HL-60/S4 treated with retinoic acid at 250 ng/mL for 4 days and 3 days (cell line): Measurements from ENCODE around the gene ANAPC2.

Experiments used
- in situ Hi-C: fragments of 300-500 bp; cut with MboI; formaldehyde crosslinking; loops from 2 replicates; pipeline ENCODE4 v1.7.0; 2022; ENCODE audit warnings: low sequenced_read_pairs

Gene ANAPC2

DNA sequence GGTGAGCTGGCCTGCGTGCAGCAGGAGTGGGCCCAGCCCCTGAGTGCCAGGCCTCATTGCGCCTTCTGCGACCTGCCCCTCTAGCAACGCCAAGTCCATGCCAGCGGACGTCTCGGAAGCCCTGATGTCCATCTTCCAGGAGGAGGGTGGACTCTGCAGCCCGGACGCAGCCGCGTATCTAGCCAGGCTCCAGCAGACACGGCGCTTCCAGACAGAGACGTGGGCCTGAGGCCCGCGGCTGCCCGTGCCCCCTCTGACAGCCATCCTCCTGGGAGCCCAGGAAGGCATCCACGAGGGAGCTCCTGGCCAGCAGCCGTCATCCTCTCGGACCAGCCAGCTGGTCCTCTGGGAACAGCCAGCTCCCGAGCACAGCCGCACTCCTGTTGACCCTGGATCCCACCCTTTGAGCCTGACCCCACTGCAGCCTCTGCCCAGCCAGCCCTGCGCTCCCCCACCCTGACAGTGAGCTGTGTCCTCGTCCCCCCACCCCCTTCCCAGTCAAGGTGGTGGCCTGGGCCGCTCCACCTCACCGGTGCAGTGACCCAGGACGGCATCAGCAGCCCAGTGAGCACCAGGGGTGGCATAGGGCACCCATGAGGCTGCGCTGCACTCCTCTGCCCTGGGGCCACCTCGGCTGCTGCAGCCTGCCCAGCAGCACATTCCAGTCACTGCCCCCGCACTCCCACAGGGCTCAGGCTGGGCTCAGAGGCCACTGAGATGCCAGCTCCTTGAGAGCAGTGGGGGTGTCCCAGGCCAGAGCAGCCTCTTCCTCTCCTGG, 28.0 kb upstream of the ANAPC2 start:
- in situ Hi-C loops: no loop called here

- in situ Hi-C loops: no loop called here
Observed at GRCh38 chr9:137215196-137215986, 27.0 kb upstream of the ANAPC2 start.

DNA sequence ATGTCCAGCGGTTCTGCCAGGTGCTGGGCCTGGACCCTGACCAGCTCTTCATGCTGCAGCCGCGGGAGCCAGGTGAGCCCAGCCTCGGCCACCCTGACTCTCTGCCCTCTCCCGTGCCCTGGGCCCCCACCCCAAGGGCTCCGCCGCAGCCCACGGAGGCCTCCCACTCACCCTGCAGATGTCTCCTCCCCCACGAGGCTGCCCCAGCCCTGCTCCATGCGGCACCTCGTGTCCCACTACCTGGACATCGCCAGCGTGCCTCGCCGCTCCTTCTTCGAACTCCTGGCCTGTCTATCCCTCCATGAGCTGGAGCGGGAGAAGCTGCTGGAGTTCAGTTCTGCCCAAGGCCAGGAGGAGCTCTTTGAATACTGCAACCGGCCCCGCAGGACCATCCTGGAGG, 26.3 kb upstream of the ANAPC2 start:
- in situ Hi-C loops: no loop called here

GRCh38 chr9:137213160-137214060, 25.1 kb upstream of the ANAPC2 start:
- in situ Hi-C loops: no loop called here

- in situ Hi-C loops: no loop called here
Observed at GRCh38 chr9:137212520-137212919, 24.2 kb upstream of the ANAPC2 start.

- in situ Hi-C loops: no loop called here
Observed at GRCh38 chr9:137211532-137211931, 23.2 kb upstream of the ANAPC2 start.

GRCh38 chr9:137206602-137207001, 18.2 kb upstream of the ANAPC2 start:
- in situ Hi-C loops: no loop called here

DNA sequence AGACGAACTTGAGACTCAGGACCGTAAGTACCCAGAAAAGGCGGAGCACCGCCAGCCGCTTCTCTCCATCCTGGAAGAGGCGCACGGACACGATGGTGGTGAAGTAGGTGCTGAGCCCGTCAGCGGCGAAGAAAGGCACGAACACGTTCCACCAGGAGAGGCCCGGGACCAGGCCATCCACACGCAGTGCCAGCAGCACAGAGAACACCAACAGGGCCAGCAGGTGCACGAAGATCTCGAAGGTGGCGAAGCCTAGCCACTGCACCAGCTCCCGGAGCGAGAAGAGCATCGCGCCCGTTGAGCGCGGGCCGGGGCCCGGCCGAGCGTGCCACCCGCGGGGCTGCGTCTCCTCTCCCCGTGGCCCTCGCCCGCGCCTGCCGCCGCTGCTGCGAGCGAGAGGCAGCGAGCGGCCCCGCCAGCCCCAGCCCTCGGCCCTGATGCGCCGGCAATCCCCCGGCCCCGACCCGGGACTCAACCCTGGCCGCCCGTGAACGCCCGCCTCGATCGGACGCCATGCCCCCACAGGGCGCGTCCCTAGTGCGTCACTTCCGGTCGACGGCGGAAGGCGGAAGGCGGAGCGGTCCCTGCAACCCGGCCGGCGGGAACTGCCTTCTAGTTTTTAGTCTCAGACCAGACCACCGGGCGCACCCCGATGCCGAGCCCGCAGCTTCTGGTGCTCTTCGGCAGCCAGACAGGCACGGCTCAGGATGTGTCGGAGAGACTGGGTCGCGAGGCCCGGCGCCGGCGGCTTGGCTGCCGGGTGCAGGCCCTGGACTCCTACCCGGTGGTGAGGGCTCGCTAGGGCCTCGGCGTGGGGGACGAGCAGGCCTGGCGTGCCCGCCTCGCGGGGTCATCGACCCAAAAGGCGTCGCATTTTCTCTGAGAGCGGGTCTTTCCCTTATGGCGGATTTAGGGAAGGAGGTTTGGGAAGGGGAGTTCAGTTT, 17.0 kb upstream of the ANAPC2 start, which contains the start of the genes NDOR1 and TMEM203:
Gene NDOR1, plus strand, starts transcription at position 575 of the 944 bp plus-strand sequence. Its CDS starts 78 bp downstream, at position 653.
Gene TMEM203, minus strand, starts transcription at position 523 of the 944 bp plus-strand sequence. Its CDS starts 234 bp downstream, at position 289.
- in situ Hi-C loops: no loop called here

DNA sequence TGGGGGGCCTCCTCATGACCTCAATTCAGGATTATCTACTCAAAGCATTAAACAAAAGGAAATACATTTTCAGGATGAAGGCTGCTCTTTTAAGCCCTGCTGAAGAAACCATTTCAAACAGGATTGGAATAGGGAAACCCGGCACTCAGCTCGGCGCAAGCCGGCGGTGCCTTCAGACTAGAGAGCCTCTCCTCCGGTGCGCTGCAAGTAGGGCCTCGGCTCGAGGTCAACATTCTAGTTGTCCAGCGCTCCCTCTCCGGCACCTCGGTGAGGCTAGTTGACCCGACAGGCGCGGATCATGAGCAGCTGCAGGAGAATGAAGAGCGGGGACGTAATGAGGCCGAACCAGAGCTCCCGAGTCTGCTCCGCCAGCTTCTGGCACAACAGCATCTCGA, 16.4 kb upstream of the ANAPC2 start:
- in situ Hi-C loops: no loop called here

DNA sequence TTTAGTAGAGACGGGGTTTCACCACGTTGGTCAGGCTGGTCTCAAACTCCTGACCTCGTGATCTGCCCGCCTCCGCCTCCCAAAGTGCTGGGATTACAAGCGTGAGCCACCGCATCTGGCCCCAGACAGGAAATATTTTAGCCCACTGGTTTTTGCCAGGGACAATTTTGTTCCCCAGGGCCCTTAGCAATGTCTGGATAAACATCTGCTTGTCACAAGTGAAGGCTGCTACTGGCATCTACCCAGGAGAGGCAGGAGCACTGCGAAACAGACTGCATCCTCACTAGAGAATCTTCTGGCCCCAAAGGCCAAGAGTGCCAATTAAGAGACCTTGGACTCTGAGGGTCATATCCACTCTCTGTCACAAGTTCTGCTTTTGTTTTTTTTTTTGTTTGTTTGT, 14.6 kb upstream of the ANAPC2 start:
- in situ Hi-C loops: no loop called here

DNA sequence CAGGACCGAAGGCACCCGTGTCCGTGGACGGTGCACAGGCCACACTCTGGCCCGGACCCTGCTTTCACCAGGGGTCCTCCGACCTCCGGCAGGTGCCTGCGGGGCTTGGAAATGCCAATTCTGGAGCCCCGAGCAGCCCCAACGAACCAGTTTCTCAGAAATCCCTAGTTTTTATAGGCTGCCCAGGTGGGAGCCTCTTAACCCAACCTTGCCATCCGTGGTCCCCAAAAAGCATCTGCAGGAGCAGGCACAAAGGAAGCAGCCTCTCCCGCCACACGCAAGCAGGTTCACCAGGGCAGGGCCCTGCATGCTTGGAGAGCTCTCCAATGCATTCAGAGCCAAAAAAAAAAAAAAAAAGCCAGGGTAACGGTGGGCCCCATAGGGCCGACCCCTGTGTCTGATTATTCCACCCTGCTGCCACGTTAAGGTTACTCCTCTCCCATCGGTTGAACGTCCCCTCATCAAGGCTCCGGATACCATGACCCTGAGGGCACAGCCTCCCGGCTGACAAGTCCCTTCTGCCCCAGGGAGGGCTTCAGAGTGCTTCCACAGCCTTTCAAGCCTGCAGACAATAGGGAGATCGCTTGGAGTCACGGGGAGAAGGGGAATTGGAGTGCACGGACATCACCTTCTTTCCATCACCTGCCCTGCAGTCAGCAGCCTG, 13.0 kb upstream of the ANAPC2 start:
- in situ Hi-C loops: no loop called here

- in situ Hi-C loops: no loop called here
Observed at GRCh38 chr9:137200311-137201204, 12.2 kb upstream of the ANAPC2 start, which contains the start of gene TPRN. Gene TPRN (minus strand): TSS chr9:137200741. CDS start chr9:137200711, 30 bp downstream.

DNA sequence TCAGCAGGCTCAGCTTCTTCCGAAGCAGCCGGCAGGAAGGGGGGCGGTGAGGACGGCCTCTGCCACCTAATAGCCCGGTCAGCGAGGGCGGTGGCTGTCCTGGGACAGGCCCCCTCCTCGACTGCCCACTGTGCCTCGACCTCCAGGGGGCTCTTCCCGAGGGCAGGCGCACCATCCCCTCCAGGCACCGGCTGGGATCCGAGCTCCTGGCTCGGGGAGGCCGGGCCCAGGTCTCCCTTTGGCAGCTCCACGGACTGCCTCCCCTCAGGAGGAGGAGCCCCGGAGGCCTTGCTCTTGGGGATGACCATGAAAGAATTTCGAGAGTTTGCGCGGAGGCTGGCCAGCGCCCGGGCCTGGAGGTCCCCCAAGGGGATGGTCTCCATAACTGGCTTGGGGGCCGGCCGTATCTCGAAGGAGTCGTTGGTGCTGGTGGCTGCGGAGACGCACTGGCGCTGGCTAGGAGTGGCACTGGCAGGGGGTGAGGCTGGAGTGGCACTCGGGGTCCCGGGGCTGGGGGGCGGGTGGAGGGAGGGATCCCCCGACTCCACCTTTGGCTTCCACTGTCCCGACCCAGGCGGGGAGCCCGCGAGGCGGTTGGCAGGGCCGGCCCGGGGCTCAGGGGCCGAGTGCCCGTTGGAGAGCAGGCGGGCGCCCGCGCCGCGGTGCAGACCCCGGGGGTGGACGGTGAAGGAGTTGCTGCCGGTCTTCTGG, 11.2 kb upstream of the ANAPC2 start:
- in situ Hi-C loops: no loop called here

GRCh38 chr9:137198902-137199283, 10.5 kb upstream of the ANAPC2 start:
- in situ Hi-C loops: no loop called here

- in situ Hi-C loops: no loop called here
Observed at GRCh38 chr9:137198051-137198901, 9.9 kb upstream of the ANAPC2 start.

DNA sequence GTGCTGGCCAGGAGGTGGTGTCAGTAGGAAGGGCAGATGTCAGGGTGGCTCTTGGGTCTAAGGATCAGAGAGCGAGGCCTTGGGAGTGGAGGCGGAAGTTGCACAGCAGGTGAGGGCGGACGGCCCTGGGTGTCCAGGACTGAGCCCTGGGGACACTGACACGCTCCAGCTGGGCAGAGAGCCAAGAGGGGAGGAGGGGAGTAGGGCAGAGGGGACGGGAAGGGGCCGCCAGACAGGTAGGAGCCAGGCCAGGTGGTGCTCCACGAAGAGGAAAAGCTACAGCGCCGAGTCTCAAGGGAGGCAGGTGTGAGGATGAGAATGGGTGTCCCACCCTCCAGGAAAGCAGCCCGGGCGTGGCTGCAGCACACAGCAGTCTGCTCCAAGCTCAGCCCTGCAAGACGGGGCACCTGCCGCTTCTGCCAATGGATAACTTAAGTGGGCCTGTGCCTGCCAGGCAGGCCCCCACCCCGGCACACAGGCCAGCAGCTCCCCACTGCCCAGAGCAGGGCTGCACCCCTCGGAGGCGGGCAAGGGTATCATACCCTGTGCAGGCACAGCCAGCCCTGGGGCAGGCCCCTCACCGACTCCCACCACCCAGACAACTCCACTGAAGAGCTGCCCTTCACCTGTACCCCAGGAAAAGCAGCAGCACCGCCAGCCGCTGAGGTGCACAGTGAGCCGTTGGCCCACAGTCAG, 7.3 kb upstream of the ANAPC2 start:
- in situ Hi-C loops: no loop called here
